C1 segment of cervical spinal cord (tissue), 14 donors: ENCODE results near the gene LHB.

Experiments used
- DNase-seq, 14 donors: peaks; one replicate each; lab custom pipeline; 2025; lab: John Stamatoyannopoulos, UW

LHB gene

DNA sequence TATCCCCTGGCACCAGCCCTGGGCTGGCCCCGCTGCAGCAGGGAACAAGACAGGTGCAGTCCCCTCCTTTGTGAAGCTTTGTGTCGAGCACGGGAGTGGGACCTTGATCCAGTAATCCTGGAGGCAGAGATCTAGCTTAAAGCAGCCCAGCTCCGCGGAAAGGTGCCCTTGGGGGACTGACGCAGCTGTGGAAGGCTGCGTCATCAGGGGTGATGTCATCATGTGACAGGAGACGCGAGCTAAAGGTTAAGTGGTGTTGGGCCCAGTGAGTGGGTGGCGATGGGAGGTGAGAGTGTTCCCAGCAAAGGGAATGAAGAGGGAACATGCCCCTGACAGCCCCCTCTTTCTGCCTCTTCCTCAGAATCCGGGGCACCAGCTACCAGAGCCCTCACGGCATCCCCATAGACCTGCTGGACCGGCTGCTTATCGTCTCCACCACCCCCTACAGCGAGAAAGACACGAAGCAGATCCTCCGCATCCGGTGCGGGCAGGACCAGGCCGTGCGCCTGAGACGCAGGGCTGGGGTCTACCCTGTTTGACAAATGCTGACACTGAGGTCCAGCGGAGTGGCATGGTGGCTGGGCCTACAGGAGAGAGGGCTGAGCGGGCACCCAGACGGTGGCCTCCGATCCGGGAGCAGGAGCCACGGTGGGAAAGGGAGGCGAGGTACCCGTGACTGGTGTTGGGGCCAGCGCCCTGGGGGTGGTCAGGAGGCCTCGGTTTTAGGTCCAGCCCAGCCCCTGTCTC is 2.6 kb downstream of the LHB start:
- no peak for DNase-seq

DNA sequence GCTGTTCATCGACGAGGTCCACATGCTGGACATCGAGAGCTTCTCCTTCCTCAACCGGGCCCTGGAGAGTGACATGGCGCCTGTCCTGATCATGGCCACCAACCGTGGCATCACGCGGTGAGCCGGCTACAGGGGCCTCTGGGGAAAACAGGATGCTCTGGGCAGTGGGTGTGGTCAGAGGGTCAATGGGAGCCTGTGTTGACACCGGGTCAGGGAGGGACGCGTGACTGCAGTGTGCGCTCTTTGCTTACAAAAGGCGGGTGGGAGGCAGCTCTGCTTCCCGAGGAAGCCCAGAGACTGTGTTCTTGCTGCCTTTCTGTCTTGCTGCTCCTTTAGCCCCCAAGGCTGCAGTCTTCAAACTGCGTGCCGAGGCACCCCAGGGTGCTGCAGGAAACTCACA is 5.7 kb downstream of the LHB start:
- DNase-seq, result no peak

DNA sequence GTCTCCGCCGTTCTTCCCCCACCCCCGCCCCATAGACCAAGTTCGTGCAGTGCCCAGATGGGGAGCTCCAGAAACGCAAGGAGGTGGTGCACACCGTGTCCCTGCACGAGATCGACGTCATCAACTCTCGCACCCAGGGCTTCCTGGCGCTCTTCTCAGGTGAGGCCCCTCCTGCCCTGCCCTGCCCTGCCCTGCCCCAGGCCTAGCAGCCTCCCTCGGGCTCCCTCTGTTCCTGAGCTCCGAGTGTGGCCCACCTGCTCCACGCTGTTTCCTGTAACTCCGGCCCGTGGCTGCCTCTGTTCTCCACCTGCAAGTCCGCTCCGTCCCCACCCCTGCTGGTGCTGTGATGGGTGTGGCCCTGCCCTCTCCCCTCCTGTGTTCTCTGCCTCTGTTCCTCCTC is 6.4 kb downstream of the LHB start:
- no peak for DNase-seq

DNA sequence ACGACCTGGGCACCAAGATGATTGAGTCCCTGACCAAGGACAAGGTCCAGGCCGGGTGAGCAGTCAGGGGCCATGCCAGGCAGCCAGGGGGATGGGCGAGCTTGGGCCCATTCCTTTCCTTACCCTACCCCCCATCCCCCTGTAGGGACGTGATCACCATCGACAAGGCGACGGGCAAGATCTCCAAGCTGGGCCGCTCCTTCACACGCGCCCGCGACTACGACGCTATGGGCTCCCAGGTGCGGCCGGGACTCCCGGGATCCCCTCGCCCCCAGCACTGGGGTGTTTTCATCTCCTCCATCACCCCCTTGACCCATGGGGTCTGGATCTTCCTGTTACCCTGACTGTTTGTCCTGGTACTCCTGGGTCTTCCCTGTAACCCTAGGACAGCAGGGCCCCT is 7.1 kb downstream of the LHB start:
- DNase-seq, result no peak

DNA sequence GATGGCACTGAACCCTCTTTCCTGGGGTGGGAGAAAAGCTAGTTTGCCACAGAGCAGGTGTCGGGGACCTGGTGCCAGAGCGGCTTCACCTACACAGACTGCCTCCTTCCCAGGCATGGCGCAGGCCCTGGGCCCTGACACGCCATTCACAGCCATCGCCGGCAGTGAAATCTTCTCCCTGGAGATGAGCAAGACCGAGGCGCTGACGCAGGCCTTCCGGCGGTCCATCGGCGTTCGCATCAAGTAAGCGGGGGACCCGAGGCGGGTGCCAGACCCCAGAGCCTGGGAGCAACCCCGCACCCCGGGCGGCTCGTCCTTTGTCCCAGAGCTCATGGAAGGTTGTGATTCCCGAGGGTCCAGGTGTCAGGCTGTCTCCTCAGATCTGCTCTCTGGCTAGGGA is 10.0 kb downstream of the LHB start:
- no peak for DNase-seq

DNA sequence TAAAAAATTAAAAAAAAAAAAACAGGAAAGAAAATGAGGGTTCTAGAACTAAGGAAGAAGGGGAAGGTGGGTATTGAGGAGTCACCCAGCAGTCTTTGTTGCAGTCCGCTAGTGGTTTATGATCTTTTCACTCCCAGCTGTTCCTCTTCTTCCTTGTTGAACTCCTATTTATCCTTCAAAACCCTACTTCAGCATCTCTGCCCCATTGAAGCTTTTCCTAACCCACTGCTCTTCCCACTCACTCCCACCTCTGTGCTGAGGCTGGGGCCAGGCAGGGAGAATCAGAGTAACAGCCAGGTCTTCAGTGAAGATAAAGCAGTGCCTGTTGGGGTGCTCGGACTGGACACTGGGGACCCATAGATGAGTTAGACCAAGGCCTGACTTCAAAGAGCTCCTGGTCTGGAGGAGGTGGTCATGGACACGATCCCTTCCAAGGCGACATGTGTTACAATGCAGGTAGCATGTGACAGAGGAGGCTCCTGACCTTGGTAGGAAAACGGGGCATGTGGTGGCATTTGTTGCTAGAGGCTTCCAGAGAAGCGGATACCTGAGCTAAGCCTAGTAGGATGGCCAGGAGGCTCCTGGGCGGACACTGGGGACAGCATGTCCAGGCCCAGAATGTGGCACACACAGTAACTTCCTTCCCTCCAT is 11.8 kb downstream of the LHB start:
- no peak for DNase-seq

DNA sequence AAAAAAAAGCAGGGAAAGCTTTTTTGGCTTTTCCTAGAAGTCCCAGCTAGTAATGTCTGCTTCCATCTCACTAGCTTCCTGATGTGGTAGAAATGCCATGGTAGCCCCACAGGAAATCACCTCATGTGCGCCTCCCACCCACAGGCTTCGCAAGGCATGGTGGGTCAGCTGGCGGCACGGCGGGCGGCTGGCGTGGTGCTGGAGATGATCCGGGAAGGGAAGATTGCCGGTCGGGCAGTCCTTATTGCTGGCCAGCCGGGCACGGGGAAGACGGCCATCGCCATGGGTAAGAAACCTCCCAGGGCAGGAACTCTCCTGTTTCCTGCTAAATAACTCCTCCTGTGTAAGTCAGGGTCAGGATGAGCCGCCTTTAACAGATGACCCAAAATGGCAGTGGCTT is 12.8 kb downstream of the LHB start:
- DNase-seq, result no peak

DNA sequence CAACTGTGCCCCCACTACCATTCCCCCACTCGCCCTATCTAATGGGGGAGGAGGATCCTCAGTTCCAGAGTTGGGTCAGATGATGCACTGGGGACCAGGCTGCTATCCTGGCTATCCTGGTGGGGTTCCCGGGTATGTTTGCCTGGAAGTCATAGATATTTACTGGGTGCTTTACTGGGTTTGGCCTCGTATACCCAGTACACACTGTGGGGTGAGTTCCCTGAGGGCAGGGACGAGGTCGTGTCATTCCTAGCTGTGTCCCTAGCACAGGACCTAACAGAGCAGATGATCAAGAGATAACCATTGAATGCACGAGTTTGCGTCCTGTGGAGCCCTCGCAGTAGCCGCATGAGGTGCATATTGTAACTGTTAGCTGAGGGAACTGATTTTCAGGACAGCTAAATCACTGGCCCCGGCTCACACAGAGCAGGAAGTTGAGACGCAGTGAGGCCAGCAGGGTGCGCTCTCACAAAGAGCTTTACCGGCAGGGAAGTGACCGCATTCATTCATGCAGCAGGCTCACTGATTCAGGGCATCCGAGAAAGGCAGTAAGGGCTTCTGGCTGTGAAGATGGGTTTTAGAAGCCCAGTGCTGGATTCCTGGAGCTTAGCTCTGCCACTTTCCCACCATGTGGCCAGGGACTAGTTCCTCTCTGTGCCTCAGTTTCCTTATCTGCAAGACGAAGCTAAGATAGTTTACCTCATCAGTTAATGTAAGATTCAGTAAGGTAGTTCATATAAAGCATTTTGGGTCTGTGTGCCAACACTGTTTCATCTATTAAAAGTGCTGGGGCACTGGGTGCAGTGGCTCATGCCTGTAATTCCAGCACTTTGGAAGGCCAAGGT is 17.2 kb downstream of the LHB start:
- DNase-seq, result no peak

DNA sequence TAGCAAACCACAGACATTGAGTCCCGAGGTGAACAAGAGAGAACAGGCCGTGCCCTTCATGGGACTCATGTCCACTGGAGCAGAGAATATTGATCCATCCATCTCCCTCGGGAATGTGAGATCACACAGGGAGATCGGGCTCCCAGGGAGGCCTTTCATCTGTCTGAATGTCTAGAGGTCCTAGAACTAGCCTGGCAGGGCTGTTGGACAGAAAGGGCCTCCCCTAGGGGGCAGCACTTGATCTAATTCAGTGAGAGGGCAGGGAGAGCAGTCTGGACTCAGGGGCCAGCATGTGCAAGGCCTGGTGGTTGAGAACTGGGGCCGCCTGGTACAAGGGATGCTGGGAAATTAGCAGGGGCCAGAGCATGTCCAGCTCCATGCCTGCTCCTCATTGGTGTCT is 18.9 kb downstream of the LHB start:
- no peak for DNase-seq

DNA sequence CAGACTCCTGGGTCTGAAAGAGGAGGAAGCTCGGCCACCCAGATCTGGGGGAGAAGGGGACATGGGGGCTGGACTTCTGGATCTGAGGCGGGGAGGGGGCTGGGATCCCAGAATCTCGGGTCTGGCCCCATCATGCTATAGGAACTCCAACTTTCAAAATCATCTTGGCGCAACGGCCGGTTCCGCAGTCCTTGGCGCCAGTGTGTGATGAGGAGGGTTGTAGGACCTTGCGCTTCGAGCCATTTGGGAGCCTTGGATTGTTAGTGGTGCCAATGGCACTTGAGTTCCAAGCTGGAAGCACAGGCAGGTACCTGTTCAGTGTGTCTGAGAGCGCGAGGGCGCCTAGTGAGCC is 22.9 kb downstream of the LHB start:
- DNase-seq, result no peak

DNA sequence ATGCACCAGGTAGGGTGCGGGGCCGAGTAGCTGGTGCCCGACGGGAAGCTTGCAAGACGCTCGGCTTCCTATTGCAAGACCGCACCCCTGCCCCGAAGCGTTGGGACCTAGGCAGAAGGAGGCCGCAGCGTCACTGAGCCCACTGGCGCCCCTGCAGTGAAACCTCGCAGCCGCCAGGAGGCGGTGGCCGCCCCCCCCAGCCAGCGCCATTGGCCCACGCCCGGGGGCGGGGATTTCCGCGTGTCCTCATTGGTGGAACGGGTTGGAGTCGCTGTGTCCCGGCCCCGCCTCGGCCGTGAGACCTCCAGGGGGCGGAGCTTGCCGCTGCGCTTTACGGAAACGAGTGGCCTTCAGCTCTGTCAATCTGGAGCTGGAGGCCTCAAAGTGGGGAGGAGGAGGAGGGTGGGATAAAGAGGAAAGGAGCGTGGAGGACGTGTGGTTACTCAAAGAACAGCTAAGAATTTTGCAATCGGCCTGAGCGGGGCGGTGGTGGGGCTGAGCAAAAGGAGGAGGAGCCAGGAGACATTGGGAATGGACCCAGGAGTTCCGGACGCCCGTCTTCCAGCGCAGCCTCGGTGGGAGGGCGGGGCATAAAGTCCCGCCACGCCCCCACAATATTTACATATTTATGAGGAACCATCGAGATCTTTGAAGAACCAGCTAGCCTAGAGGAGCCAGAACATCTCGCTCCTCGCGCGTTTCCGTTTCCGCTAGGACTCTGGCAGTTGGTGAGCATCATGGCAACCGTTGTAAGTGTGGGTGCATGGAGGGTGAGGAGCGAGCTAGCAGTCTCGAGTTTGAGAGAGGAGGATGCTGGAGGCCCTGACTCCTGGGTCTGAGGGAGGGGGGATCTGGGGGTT is 23.5 kb downstream of the LHB start, which contains the start of the genes GYS1 and RUVBL2:
TSS of gene GYS1 (minus strand) at position 135 of the 860 bp plus-strand sequence. CDS start 197 bp downstream, outside the sequence.
TSS of gene RUVBL2 (plus strand) at position 713 of the 860 bp plus-strand sequence. CDS start at position 738, 25 bp downstream.
- peak; percentile 96 to 100 (median 100) for DNase-seq

DNA sequence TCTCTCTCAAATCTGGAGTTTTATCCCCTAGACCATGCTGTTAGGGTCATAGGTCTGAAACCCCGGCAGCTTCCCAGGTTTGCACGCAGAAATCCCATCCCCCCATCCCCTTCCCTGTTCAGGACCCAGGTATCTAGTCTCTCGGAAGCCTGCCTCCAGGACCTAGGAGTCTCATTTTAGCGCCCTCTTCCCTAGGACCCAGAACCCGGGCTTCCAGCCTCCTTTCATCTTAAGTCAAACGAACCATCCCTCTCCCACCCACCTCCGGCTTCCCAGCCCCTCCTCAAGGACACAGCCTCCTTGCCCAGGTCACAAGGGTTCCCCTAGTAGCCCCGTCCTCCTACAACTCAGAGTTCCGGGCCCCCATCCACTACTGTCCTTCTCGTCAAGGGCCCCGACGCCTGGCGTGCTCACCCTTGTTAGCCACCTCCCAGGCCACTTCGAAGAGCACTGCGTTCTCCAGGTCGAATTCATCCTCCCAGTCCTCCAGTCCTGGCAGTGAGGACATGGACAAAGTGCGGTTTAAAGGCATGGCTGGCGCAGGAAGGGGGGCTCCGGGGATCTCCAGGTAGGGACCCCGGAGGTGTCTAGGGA is 24.2 kb downstream of the LHB start:
- DNase-seq, result peak in 7 of 14 donors; percentile 45 to 75 (median 67)

DNA sequence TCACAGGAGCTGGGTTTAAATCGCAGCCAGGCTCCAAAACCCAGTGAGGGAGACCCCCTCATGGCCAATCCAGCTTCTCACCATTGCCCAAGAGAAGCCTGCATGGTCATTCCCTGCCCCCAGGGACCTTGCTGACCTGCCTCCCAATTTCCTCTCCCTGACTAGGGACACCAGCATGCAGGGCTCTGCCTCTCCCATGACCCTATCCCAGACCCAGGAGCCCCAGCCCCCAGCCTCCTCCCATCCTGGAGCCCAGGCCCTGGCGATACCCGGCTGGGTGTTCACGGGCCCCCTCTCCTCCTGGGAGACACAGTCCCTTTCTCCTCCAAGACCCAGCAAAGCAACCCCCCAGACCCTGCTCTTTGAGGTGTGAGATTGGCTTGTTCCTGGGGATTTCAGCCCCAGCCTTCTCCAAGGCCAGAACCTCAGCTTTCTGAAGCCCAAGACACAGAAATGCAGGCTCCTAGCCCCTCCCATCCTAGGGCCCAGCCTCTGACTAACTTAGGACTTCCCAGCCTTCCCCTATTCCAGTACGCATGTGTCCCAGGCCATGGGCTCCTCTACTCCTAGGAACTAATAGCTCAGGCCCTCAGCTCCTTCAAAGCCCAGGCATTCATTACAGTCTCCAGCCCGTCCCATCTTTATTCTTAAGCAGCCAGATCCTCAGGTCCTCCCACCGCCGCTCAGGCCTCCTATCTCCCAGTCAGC is 24.9 kb downstream of the LHB start:
- peak in 7 of 14 donors; percentile 15 to 49 (median 34) for DNase-seq

DNA sequence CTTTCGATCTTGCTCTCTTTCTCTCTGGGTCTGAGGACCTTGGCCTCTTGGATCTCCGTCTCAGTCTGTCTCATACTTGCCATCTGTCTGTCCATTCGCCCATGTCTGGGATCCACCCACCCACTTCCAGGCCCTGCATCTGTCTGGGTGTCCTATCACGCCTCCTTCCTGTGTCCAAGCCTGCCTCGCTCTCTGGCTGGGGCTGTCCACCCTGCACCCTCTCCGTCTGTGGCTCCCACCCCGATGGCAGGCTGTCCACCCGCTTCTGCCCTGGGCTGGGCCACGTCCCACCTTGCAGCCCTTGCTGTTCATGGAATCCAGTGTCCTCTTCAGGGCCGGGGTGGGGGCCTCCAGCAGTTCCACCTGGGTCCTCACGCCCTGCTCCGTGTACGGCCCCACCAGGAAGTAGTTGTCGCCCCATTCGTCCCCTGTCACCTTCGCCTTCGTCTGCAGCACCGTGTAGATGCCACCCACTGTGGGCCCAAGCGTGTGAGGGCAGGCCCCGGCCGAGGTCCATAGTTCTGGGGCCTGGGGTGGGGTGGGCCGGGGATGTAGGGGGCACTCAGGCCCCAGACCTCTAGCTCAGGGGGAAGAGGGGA is 25.8 kb downstream of the LHB start:
- no peak for DNase-seq

DNA sequence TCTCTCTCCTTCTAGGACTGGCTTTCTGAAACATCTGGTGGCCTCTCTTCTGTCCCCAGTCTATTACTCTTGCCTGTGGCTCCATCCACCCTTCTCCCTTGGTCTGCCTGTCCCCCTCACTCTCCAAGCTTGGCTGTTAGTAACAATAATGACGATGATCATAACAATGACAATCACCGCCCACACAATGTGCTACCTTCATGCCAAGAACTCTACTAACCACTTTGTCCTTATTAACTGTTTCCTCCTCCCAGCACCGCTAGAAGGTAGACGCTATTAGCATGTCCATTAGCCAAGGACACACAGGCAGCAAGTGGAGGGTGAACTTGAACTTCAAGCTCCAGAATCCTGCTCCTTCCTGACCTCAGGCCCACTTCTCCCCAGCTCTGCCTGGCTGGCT is 26.5 kb downstream of the LHB start:
- no peak for DNase-seq

DNA sequence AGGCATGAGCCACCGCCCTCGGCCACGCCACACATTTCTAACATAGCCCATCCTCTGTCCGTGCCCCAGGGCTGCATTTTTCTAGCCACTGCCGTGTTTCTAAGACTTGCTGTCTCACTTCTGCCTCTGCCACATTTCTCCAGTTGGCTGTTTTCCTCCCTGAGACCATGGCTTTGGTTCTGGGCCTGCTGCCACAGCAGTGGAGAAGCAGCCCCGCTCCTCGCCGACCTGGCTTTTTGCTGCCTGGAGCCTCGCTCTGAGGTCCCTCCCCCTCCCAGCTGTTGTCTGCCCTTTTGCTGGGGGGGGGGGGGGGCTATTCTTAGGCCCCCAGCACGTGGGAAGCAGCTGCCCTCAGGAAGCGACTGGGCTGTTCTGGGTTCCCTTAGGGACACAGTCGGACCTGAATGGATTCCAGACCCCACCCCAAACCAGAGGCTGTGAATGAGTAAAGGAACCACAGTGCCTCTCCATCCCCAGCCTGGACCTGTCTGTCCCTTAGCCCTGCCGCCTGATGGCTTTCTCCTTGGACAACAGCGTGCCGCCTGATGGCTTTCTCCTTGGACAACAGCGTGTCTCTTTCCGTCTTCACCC is 27.1 kb downstream of the LHB start:
- DNase-seq, result peak in 8 of 14 donors; percentile 9 to 52 (median 35)

DNA sequence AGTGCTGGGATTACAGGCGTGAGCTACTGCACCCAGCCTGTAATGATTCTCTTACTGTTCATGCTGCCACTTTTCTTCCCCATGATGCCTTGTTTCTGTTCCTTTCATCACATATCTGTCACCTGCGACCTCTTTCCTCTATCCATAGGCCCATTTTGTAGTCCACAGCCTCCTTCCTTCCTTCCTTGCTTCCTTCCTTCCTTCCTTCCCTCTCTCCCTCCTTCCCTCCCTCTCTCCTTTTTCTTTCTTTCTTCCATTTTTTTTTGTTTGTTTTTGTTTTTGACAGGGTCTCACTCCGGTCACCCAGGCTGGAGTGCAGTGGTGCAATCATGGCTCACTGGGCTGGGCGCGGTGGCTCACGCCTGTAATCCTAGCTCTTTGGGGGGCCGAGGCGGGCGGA is 28.0 kb downstream of the LHB start:
- DNase-seq, result no peak

DNA sequence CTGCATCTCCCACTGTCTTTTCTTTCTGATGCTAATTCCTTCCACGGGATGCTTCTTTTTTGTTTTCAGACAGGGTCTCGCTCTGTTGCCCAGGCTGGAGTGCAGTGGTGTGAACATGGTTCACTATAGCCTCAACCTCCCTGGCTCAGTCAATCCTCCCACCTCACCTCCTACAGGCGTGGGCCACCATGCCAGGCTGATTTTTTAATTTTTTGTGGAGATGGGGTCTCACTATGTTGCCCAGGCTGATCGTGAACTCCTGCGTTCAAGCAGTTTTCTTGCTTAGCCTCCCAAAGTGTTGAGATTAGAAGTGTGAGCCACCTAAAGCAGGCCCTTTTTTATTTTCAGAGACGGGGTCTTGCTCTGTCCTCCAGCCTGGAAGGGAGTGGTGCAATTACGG is 28.6 kb downstream of the LHB start:
- DNase-seq, result no peak

DNA sequence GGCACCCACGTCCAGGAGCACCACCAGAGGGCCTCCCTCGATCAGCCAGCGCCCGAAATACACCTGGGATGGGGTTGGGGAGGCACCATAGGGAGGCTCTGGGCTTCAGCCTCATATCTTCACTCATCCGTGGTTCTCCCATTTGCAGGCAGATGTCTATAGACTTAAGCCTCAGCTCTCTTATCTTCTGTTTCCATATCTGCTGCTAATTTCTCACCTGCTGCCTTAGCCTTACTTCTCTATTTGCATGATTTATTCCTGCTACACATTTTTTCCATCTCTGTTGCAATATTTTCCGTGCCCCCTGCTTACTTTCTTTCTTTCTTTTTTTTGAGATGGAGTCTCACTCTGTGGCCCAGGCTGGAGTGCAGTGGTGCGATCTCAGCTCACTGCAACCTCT is 29.6 kb downstream of the LHB start:
- DNase-seq, result no peak

DNA sequence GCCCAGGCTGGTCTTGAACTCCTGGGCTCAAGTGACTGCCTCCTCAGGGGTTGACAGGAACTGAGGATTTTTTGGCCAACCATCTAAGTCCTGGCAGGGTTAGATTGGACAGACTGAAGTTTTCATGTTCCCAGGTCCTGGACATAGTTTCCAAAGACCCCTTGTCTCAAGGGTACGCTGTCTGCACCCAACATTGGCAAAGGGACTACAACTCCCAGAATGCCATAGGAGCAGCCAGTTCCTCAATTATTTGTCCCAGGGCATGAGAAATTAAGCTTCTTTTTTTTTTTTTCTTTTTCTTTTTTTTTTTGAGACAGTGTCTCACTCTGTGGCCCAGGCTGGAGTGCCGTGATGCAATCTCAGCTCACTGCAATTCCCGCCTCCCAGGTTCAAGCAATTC is 30.7 kb downstream of the LHB start:
- DNase-seq, result no peak
